ENCODE results near the gene DGKI.

DGKI gene

DNA sequence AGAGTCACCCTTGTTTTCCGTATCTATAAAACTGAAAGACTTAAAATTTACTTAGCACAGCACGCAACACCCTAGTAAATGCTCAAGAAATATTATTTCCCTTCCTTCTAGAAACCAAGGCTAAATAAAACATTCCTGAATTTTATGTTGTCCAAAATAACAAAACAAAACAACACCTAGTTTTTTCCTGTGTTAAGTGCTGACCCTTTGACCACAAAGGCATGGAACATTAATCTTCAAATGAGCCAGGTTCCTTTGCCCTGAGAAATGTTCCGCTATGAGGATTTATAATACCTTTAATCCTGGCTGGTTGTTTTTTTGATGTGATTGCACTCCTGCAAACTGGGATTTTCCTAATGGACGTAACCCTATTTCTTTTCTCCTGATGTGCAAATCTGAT is 29.0 kb upstream of the DGKI start:
- H4K12ac ChIP-seq (ENCODE audit: low read depth, low read length) = no peak overlapping the region
- H3K4ac ChIP-seq (ENCODE audit: low read depth, low read length) = no peak overlapping the region
- no peak overlapping the region for H3K4me2 ChIP-seq (ENCODE audit: low read length)
- H3K36me3 ChIP-seq (ENCODE audit: control insufficient read depth in 1 of 2, insufficient read depth in 2 of 2, low read length in 2 of 2) = peaks cover 34 to 64% of the 10 kb centered on the region in 2 experiments
- no peaks in the 10 kb centered on the region for H3K79me1 ChIP-seq (ENCODE audit: low read length)
- H3K4me3 ChIP-seq (ENCODE audit: low read depth, low read length) = no peak overlapping the region
- H3K9me3 ChIP-seq (ENCODE audit: insufficient read depth, low read depth, low read length) = no peaks in the 10 kb centered on the region
- H3K9ac ChIP-seq (ENCODE audit: low read length) = no peak overlapping the region
- no peak overlapping the region for H4K8ac ChIP-seq (ENCODE audit: low read depth, low read length)
- H3K27ac ChIP-seq (ENCODE audit: low read depth, low read length) = no peak overlapping the region
- no peak overlapping the region for H3K18ac ChIP-seq (ENCODE audit: low read length)
- no peak overlapping the region for H3K23ac ChIP-seq (ENCODE audit: low read length)
- no peak overlapping the region for H2AK5ac ChIP-seq (ENCODE audit: low read length)
- H3K27me3 ChIP-seq (ENCODE audit: insufficient read depth, low read length) = no peaks in the 10 kb centered on the region
- H3K14ac ChIP-seq (ENCODE audit: low read length) = no peak overlapping the region
- no peaks in the 10 kb centered on the region for H3K79me2 ChIP-seq (ENCODE audit: control insufficient read depth, insufficient read depth, low read length, poor library complexity)
- H2AFZ ChIP-seq (ENCODE audit: insufficient read depth, low read length, poor library complexity) = no peak overlapping the region
- H2BK5ac ChIP-seq (ENCODE audit: low read depth, low read length, poor library complexity) = no peak overlapping the region
- peaks cover 0 to 4% of the 10 kb centered on the region in 2 experiments for H3K4me1 ChIP-seq (ENCODE audit: control insufficient read depth in 1 of 2, insufficient read depth in 2 of 2, low read length in 2 of 2)
- no peak for DNase-seq
- no peak overlapping the region for H4K91ac ChIP-seq (ENCODE audit: low read depth, low read length)
- H2BK12ac ChIP-seq (ENCODE audit: low read length) = no peak overlapping the region
- no CpG with 5 or more reads among the region's 4 CpGs for WGBS (ENCODE audit: extremely low coverage, insufficient coverage, insufficient read length)
- no peak overlapping the region for H2BK120ac ChIP-seq (ENCODE audit: insufficient read depth, low read length, poor library complexity)

DNA sequence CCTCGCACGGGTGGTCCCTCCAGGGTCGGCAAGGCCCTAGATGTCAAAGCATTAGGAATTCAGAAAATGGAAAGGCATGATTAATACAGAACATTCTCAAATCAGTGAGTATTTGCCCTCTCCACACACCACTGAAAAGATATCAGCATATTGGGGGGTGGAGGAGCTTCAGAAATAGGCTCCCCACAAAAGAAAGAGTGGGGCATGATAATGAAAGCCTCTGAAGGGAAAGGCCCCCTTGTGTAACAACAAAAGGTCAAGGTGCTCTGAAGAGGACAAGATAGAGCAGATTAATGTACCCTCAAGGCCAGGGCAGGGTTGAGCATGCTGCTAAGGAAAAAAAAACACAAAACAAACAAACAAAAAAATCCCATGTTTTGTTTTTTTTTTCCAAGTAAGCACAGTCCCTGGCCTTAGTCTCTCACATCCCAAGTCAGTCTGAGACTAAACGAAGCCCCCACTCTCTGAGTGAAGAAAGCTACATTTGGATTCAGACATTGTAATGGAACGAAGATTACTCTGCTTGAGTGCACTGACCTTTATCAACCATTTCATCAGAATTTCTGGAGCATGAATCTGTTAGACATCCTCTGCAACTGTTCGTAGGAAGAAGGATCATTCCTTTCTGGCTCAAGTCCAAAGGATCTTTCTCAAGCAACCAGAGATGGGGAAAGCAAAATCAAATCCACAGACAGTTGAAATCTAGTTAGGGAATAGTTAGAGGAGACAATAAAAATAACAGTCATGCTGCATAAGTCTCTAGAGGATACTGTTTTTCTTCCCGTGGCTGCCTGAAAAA is 27.4 kb upstream of the DGKI start:
- Histone ChIP-seq H2BK12ac (ENCODE audit: low read length) (no peak overlapping the region), H4K8ac (ENCODE audit: low read depth, low read length) (no peak overlapping the region), H2BK120ac (ENCODE audit: insufficient read depth, low read length, poor library complexity) (no peak overlapping the region), H3K79me1 (ENCODE audit: low read length) (no peaks in the 10 kb centered on the region), H3K79me2 (ENCODE audit: control insufficient read depth, insufficient read depth, low read length, poor library complexity) (no peaks in the 10 kb centered on the region), H3K14ac (ENCODE audit: low read length) (no peak overlapping the region), H3K27ac (ENCODE audit: low read depth, low read length) (no peak overlapping the region), H3K4me1 (ENCODE audit: control insufficient read depth in 1 of 2, insufficient read depth in 2 of 2, low read length in 2 of 2) (no peaks in the 10 kb centered on the region), H3K27me3 (ENCODE audit: insufficient read depth, low read length) (no peaks in the 10 kb centered on the region), H4K12ac (ENCODE audit: low read depth, low read length) (no peak overlapping the region), H3K4me2 (ENCODE audit: low read length) (no peak overlapping the region), H2AFZ (ENCODE audit: insufficient read depth, low read length, poor library complexity) (no peak overlapping the region), H3K4ac (ENCODE audit: low read depth, low read length) (no peak overlapping the region), H3K9ac (ENCODE audit: low read length) (no peak overlapping the region), H3K23ac (ENCODE audit: low read length) (no peak overlapping the region), H2BK5ac (ENCODE audit: low read depth, low read length, poor library complexity) (no peak overlapping the region), H3K4me3 (ENCODE audit: low read depth, low read length) (no peak overlapping the region), H3K36me3 (ENCODE audit: control insufficient read depth in 1 of 2, insufficient read depth in 2 of 2, low read length in 2 of 2) (peaks cover 23 to 49% of the 10 kb centered on the region in 2 experiments), H3K9me3 (ENCODE audit: insufficient read depth, low read depth, low read length) (no peaks in the 10 kb centered on the region), H4K91ac (ENCODE audit: low read depth, low read length) (no peak overlapping the region), H2AK5ac (ENCODE audit: low read length) (no peak overlapping the region), H3K18ac (ENCODE audit: low read length) (no peak overlapping the region)
- no CpG with 5 or more reads among the region's 7 CpGs for WGBS (ENCODE audit: extremely low coverage, insufficient coverage, insufficient read length)
- DNase-seq = peak; percentile 23 to 83

DNA sequence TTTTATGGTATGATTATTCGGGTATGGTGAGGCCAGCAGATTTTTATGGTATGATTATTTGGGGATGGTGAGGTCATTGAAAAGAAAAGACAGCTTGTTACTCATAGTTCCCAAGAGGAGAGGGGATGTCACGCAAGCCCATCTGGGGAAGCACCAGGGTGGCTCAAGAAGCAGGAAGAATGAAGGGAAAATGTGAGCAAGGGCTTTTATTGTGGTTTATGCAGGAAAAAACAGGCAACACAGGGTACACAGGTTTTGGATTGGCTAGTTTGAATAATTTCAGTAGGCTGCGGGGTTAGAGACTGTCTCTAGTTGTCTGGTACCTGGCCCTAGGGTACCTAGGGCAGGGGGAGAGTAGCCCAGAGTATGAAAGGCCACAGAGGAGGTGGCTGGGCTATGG is 26.8 kb upstream of the DGKI start:
- WGBS (ENCODE audit: extremely low coverage, insufficient coverage, insufficient read length) = 100% methylated on average over 1 of the region's 3 CpGs

DNA sequence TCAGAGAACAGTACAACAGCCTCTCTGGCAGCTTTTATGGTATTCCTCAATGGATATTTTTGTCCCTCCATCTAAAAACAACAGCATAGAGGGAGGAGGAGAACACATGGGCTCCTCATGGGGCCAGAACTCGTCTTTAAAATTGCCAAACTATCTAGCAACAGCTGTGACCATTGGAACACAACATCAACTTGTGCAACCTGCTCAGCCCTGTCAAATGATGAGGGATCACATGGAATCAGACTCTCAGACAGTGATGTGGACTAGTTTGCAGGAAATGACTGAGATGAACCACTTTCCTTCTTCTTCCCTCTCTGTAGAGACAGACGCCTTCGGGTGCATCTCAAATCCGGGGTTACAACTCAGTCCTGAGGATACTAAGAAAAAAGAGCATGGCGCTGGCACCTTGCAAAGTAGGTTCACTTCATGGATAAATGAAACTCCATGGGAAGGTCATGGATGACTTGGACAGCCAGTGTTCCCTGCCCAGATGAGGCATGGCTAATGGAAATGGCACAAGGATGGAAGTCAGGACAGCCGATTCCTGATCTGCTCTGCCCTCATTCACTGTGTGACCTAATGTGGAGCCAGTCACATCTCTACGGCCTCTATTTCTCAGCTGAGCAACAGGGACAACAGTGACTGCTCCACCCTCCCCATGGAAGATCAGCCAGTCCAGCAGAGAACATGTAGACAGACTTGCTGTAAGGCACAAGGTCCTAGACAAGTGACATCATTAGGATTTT is 24.6 kb upstream of the DGKI start:
- no peak overlapping the region for H4K8ac ChIP-seq (ENCODE audit: low read depth, low read length)
- no peak overlapping the region for H2AFZ ChIP-seq (ENCODE audit: insufficient read depth, low read length, poor library complexity)
- no peak overlapping the region for H2BK120ac ChIP-seq (ENCODE audit: insufficient read depth, low read length, poor library complexity)
- H3K4me3 ChIP-seq (ENCODE audit: low read depth, low read length) = no peak overlapping the region
- no peak overlapping the region for H3K14ac ChIP-seq (ENCODE audit: low read length)
- H3K27me3 ChIP-seq (ENCODE audit: insufficient read depth, low read length) = no peaks in the 10 kb centered on the region
- no peak overlapping the region for H4K12ac ChIP-seq (ENCODE audit: low read depth, low read length)
- no CpG with 5 or more reads among the region's 7 CpGs for WGBS (ENCODE audit: extremely low coverage, insufficient coverage, insufficient read length)
- no peaks in the 10 kb centered on the region for H3K4me1 ChIP-seq (ENCODE audit: control insufficient read depth in 1 of 2, insufficient read depth in 2 of 2, low read length in 2 of 2)
- no peak overlapping the region for H4K91ac ChIP-seq (ENCODE audit: low read depth, low read length)
- peaks cover 11 to 41% of the 10 kb centered on the region in 2 experiments for H3K36me3 ChIP-seq (ENCODE audit: control insufficient read depth in 1 of 2, insufficient read depth in 2 of 2, low read length in 2 of 2)
- no peak overlapping the region for H3K9ac ChIP-seq (ENCODE audit: low read length)
- H3K9me3 ChIP-seq (ENCODE audit: insufficient read depth, low read depth, low read length) = no peaks in the 10 kb centered on the region
- no peak overlapping the region for H3K4ac ChIP-seq (ENCODE audit: low read depth, low read length)
- H3K23ac ChIP-seq (ENCODE audit: low read length) = no peak overlapping the region
- H3K18ac ChIP-seq (ENCODE audit: low read length) = no peak overlapping the region
- H3K79me2 ChIP-seq (ENCODE audit: control insufficient read depth, insufficient read depth, low read length, poor library complexity) = no peaks in the 10 kb centered on the region
- no peak for DNase-seq
- H3K4me2 ChIP-seq (ENCODE audit: low read length) = no peak overlapping the region
- H3K27ac ChIP-seq (ENCODE audit: low read depth, low read length) = no peak overlapping the region
- H2BK5ac ChIP-seq (ENCODE audit: low read depth, low read length, poor library complexity) = no peak overlapping the region
- H2BK12ac ChIP-seq (ENCODE audit: low read length) = no peak overlapping the region
- no peak overlapping the region for H2AK5ac ChIP-seq (ENCODE audit: low read length)
- no peaks in the 10 kb centered on the region for H3K79me1 ChIP-seq (ENCODE audit: low read length)

More for the DNA sequence above, 26.8 kb upstream of the DGKI start:
- DNase-seq = no peak
- Histone ChIP-seq H3K4ac (ENCODE audit: low read depth, low read length) (no peak overlapping the region), H3K4me3 (ENCODE audit: low read depth, low read length) (no peak overlapping the region), H3K9me3 (ENCODE audit: insufficient read depth, low read depth, low read length) (no peaks in the 10 kb centered on the region), H3K14ac (ENCODE audit: low read length) (no peak overlapping the region), H4K91ac (ENCODE audit: low read depth, low read length) (no peak overlapping the region), H3K27ac (ENCODE audit: low read depth, low read length) (no peak overlapping the region), H3K79me1 (ENCODE audit: low read length) (no peaks in the 10 kb centered on the region), H3K4me2 (ENCODE audit: low read length) (no peak overlapping the region), H3K36me3 (ENCODE audit: control insufficient read depth in 1 of 2, insufficient read depth in 2 of 2, low read length in 2 of 2) (peaks cover 20 to 45% of the 10 kb centered on the region in 2 experiments), H3K27me3 (ENCODE audit: insufficient read depth, low read length) (no peaks in the 10 kb centered on the region), H4K12ac (ENCODE audit: low read depth, low read length) (no peak overlapping the region), H2BK5ac (ENCODE audit: low read depth, low read length, poor library complexity) (no peak overlapping the region), H4K8ac (ENCODE audit: low read depth, low read length) (no peak overlapping the region), H3K18ac (ENCODE audit: low read length) (no peak overlapping the region), H3K79me2 (ENCODE audit: control insufficient read depth, insufficient read depth, low read length, poor library complexity) (no peaks in the 10 kb centered on the region), H2BK120ac (ENCODE audit: insufficient read depth, low read length, poor library complexity) (no peak overlapping the region), H3K4me1 (ENCODE audit: control insufficient read depth in 1 of 2, insufficient read depth in 2 of 2, low read length in 2 of 2) (no peaks in the 10 kb centered on the region), H2AFZ (ENCODE audit: insufficient read depth, low read length, poor library complexity) (no peak overlapping the region), H3K9ac (ENCODE audit: low read length) (no peak overlapping the region), H3K23ac (ENCODE audit: low read length) (no peak overlapping the region), H2AK5ac (ENCODE audit: low read length) (no peak overlapping the region), H2BK12ac (ENCODE audit: low read length) (no peak overlapping the region)

Data from trophoblast cell (in vitro differentiated cells and primary cell).